Hypothalamus (tissue), 51 donors: ENCODE data around the gene BHLHE23.

Experiments used
- DNase-seq, 51 donors: peaks; one replicate each; lab custom pipeline; 2025; lab: John Stamatoyannopoulos, UW

BHLHE23 gene

DNA sequence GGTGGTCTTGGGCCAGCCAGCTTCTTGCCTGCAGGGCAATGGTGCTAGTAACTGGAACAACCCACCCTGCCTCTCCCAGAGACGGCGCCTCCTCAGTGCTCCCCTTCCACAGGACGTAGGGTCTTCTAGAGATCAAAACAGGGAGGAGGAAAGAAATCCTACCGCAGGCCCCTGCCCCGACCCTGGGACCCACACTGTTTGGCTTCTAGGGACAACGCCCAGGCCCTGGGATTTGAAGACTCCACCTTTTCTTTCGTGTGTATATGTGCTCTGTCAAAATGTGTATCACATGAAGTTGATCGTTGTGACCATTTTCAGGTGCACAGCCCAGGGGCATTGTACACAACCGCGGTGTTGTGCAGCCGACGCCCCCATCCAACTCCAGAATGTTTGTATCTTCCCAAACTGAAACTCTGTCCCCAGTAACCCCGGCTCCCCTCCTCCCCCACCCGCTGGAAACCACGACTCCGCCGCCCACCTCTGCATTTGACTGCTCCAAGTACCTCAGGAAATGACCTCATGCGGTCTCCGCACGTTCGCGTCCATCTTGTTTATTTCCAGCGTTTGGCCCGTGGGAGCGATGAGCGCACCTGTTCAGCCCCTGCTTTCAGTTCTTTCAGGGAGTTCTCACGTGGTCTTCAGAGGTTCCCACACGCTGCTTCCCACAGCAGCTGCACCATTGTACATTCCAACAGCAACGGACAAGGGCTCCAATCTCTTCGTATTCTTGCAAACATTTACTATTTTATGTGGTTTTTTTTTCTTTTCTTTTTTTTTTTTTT is 3.4 kb upstream of the BHLHE23 start:
- DNase-seq, result no peak

DNA sequence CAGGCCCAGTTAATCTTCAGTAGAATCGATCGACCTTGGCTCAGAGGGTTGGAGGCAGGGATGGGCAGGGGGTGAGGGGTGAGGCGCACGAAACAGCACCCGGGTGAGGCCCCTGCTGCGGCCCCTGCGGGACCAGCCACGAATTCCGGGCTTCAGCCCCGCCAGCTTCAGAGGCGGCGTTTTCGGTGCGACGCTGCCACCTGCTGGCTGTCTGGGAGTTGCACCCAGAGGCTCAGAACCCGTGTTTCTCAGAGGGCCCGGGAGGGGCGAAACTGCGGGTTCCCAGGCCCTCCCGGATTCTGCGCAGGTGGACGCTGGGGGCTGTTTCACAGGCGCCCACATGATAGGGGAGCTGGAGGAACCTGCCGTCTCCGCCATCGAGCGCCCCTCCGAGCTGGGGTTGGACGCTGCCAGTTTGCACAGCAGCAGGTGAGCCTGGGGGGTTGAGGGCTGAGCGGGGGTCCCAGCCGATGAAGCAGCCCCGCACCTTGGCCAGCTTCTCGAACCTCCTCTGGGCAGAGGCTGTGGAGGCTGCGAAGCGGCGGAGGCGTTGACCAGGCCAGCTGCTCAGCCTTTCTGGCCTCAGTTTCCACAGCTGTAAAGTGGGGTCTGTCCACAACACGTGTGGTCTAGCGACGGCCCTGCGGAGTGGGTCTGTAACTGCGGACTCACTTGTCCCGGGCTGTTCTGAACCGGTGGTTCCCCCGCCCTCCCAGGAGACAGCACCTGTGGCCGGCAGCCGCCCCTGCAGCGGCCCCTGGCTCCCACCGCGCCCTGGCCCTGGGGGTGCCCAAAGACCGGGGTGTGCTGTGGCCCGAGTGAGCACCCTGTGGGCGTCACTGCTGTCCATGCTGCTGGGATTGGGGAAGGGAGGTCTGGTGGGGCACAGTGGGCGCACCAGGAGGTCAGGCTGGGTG is 2.5 kb upstream of the BHLHE23 start:
- DNase-seq, result peak in 47 of 51 donors; percentile 2 to 75 (median 38)

DNA sequence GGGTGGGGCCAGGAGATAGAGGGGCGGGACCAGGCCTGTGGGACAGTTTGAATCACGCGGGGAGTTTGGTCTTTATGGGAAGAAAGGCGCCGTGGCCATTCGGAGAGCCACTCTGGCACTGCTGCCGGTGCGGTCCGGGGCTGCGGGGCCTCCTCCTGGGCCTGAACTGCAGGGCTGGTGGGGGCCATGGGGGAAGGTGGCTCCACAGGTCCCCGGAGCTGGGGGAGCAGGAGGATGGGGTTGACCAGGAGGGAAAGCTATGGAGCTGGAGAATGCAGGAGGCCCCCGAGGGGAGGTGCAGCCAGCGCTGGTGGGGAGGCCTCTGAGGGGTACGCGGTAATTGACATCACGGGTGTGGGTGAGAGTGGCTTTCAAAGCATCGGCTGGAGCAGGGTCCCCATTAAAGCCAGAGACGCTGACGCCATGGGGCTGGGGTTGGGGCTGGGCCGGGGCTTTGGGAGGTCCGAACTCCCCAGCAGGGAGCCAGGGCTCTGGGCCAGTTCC is 1.8 kb upstream of the BHLHE23 start:
- DNase-seq, result no peak

DNA sequence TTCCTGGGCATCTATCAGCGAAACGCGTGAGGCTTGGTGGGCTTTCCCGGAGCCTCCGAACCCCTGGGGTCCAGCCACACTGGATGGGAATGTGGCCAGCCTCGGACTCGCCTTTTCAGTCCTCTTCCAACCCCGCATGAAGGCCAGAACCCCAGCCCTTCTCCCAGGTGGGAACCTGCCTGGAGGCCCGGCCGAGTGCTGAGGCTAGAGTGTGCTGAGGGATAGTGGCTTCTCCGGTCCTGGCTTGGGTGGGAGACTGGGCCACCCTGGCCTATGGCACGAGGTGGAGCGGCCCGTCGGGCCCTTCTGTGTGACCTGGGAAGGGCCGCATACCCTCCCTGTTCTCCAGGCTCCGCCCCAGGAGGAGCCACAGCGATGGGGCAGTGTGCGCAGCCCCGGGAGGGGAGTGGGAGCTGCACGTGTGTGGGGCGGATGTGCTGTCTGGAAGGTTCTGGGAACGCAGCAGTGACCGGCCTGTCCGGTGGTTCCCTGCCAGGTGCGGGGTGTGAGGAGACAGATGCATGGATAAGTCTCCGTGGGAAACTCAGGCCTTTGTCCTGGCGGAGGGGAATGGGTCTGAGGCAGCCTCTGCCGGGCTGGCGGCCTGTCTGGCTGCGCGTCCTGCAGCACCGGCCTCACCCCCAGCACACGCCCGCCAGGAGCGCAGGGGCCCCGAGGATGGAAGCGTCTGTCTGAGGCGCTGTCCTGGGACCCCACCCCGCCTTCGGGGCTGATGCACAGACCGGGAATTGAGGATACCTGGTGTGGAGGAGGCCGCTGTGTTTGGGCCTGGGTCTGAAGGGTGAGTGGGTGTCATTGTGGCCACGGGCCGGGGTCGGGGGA is 1.1 kb upstream of the BHLHE23 start:
- no peak for DNase-seq

DNA sequence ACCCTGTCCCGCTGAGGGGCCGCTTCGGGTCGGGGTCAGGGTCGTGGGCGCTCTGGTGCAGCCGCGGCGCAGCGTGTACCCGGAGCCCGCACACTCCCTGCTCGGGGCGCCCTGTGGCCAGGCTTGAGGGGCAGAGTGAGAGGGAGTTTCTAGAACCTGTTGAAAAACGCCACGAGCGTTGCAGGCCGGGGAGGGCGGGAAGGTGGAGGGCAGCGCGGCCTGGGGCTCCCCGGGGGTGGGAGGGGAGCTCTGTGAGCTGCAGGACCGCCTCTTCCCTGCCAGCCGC is 539 bp upstream of the BHLHE23 start:
- no peak for DNase-seq

DNA sequence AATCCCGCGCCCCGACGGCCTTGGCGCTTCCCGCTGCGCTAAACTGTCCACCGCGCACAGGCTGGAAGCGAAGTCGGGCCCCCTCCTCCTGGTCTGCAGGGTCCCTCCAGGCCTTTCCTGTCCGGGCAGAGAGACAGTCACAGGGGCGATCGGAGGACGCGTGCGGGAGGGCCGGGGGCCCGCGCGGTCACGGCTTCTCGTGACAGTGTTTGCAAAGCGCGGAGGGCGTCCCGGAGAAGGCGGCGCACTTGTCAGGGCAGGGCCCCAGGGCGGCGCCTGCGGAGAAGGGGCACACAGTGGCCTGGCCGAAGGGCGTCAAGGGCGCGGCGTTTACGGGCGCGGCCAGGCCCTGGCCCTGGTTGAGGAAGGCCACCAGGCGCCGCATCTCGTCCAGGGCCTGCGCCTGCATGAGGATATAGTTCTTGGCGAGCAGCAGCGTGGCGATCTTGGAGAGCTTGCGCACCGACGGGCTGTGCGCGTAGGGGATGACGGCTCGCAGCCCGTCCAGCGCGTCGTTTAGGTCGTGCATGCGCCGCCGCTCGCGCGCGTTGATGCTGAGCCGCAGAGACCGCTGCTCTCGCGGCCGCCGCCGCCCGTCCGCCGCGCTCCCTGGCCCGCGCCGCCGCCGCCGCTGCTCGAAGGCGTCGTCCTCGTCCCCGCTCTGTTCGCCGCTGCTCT is 763 bp downstream of the BHLHE23 start:
- no peak for DNase-seq

- DNase-seq, result no peak
Observed at GRCh38 chr20:63005365-63005861, 1.4 kb downstream of the BHLHE23 start.

DNA sequence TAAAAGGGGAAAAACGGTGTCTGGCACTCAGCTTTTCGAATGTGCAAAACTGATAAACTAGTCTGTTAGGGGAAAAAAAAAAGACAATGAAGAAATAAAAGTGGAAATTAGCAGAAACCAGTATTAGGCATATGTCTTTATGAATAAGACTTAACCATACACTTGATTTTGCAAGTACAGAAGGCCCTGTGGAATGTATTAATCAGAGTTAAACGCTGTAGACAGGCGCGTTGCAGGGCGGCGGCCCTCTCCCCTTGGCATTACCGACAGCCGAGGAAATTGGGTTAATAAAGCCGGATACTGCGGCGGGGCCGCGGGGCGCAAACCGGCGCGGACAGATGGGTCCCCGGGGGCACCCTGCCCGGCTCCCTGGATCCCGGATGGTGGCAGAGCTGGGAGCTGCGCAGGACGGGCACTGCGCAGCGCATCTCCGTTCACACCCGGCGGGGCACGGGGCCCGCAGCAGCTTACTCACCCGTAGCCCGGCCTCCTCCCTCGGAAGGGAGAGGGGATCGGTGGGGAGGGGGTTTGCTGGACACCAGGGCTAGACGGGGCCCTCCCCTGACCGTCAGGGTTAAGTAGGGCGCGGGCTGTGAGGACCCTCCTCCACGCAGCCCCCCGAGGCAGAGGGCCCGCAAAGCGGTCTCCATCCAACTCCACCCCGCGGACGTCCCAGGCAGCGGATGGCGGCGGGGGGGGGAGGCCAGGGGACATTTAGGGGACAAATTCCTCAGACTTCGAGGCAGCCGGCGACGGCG is 2.0 kb downstream of the BHLHE23 start:
- no peak for DNase-seq

DNA sequence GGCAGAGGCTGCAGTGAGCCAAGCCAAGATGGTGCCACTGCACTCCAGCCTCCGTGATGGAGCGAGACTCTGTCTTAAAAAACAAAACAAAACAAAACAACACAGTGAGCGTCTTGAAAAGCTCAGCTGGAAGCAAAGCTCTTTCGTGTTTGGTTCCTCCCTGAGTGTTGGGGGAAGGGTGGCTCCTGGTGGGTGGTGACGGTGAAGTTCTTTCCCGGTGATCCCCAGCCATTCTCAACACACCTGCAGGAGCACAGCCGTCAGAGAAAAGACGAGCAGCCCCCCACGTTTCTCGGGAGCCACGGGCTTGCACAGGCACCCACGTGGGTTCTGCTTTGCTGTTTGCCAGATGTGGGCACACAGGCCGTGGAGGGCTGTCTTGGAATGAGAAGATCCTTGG is 3.2 kb downstream of the BHLHE23 start:
- DNase-seq, result no peak

- DNase-seq, result no peak
Observed at GRCh38 chr20:63002511-63002910, 4.3 kb downstream of the BHLHE23 start.

DNA sequence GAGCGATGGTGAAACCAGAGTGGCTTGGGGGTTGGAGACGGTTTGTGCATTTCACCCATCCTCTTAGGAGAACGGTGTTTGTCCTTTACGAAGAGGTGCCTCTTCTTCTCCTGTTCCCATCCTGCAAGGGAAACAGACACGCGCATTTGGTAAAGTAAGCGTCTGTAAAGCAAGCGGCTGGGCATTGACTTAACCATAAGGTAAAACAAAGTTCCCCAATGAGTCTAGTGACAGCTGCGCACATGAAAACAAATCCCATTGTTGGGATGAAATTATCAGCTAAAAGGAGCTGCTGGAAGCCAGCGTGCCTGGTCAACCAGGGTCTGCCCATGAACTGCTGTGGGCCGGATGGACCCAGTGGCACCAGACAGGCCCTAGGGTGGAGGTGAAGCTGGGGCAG is 5.8 kb downstream of the BHLHE23 start:
- DNase-seq, result no peak

GRCh38 chr20:63000036-63000435 is 6.7 kb downstream of the BHLHE23 start:
- DNase-seq, result no peak

DNA sequence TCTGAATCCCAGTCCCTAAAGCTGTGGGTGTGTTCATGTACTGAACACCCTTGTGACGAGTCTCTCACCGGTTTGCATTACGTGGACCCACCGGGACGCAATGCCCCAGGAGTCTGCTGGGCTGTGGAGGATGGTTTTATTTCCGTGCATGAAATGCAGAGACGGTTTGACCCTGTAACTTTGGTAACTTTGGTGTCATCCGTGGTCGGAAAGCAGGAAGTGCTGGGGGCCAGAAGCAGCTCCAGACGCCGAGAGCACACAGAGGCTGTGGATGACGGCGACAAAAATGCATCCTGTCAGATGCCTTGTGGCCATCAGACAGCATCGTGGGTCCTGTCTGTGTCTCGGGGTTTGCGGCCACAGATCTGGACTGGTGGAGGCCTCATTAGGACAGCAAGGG is 7.2 kb downstream of the BHLHE23 start:
- DNase-seq, result no peak

DNA sequence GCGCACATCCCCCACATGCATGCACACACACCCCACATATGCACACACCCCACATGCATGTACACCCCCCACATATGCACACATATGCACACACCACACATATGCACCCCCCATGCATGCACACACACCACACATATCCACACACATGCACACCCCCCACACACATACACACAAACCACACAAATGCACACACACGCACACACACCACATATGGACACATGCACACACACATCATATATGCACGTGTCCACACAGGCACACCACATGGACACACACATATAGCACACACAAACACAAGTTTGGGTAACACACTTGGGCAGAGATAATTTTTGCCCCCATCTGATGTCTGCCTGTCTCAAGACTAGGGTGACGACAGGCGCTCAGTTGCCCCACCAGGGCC is 8.3 kb downstream of the BHLHE23 start:
- no peak for DNase-seq

- DNase-seq, result no peak
Observed at GRCh38 chr20:62997417-62998035, 9.2 kb downstream of the BHLHE23 start.

GRCh38 chr20:62996596-62996982 is 10.2 kb downstream of the BHLHE23 start:
- no peak for DNase-seq

- DNase-seq, result no peak
Observed at GRCh38 chr20:62995898-62996595, 10.7 kb downstream of the BHLHE23 start.

- DNase-seq, result no peak
Observed at GRCh38 chr20:62995481-62995880, 11.3 kb downstream of the BHLHE23 start.
